Subcutaneous adipose tissue (tissue), 4 donors: ENCODE results near the gene USPL1. TPM values are rescaled to one million over a fixed set of nuclear protein-coding genes. Genes with fewer than 3 reads are reported as not detected.

Experiments
- CTCF ChIP-seq: fragments of 450-650 bp; IDR thresholded peaks from one replicate; pipeline ENCODE4 v1.5.1; 2016; ENCODE audit warnings: low read depth, mild to moderate bottlenecking, control low read depth, antibody characterized with exemption, moderate library complexity
- small RNA-seq: library from RNA; depleted of rRNA; stranded (forward); fragments of <200 nt; gene quantifications from one replicate; pipeline ENCODE3, GENCODE V24; 2016
- total RNA-seq, 4 donors: library from RNA; depleted of rRNA; stranded (reverse); fragments of >200 nt; gene quantifications; one replicate each; pipeline ENCODE4 v1.1.0, GENCODE V29; 2016

Gene USPL1
- total RNA-seq, 4 donors from 2014 or later: 24.3 to 47.8 (median 25.9) TPM

- no peak for TF ChIP-seq CTCF
Measured at GRCh38 chr13:30697996-30698401, 80.3 kb downstream of the USPL1 start.

GRCh38 chr13:30698488-30699005 is 80.8 kb downstream of the USPL1 start:
- no peak for TF ChIP-seq CTCF

GRCh38 chr13:30700364-30700763 is 82.6 kb downstream of the USPL1 start:
- TF ChIP-seq CTCF: no peak

GRCh38 chr13:30702006-30702405 is 84.3 kb downstream of the USPL1 start:
- no peak for TF ChIP-seq CTCF

- TF ChIP-seq CTCF: no peak
Measured at GRCh38 chr13:30704596-30704995, 86.9 kb downstream of the USPL1 start.

GRCh38 chr13:30705680-30706079 is 88.0 kb downstream of the USPL1 start:
- no peak for TF ChIP-seq CTCF

GRCh38 chr13:30708541-30708940 is 90.8 kb downstream of the USPL1 start:
- TF ChIP-seq CTCF: no peak

Small RNA genes within 50 kb of the gene (small RNA-seq; reads per million reads assigned to genes)
- gene RF00017: not detected

Other genes with a start within 250 kb of the USPL1 start
- under 1 TPM in 2 of 4 donors, not detected in 2; 0.66 to 0.75 TPM for gene UBE2L5, start 195.4 kb upstream of the USPL1 start, total RNA-seq
- 100 to 1,000 TPM; 194 to 234 (median 222) TPM for gene HMGB1, start 152.0 kb upstream of the USPL1 start, total RNA-seq
- gene ALOX5AP, start 117.6 kb downstream of the USPL1 start, total RNA-seq: 100 to 1,000 TPM in 1 of 4 donors, 10 to 100 TPM in 2, 1 to 10 TPM in 1; 6.6 to 123 (median 58.5) TPM